Ectodermal cell (in vitro differentiated cells): Measurements from ENCODE around the gene DYDC1.
"Not testable (repeated sequence)": the region's sequence is repeated elsewhere in the genome, so short reads cannot be mapped to it uniquely, and the experiment has no call there.

ENCODE experiments used
- H3K27ac ChIP-seq: 2 replicates; pipeline ENCODE4 v1.7.0; 2013; ENCODE audit warnings: mild to moderate bottlenecking, low read depth, low read length; ENCODE audit not compliant: insufficient read depth, poor library complexity, severe bottlenecking
- H3K27me3 ChIP-seq: 2 replicates; pipeline ENCODE4 v1.7.0; 2013; ENCODE audit warnings: mild to moderate bottlenecking, low read length; ENCODE audit not compliant: insufficient read depth, control insufficient read depth, poor library complexity, severe bottlenecking
- H3K36me3 ChIP-seq: one replicate; pipeline ENCODE4 v1.7.0; 2013; ENCODE audit warnings: low read length; ENCODE audit not compliant: control insufficient read depth, insufficient read depth
- H3K4me1 ChIP-seq: one replicate; pipeline ENCODE4 v1.7.0; 2013; ENCODE audit warnings: low read length; ENCODE audit not compliant: control insufficient read depth, insufficient read depth
- H3K4me3 ChIP-seq: 2 replicates; pipeline ENCODE4 v1.7.0; 2013; ENCODE audit warnings: low read depth, low read length, control low read depth; ENCODE audit not compliant: insufficient read depth
- H3K9me3 ChIP-seq: 2 replicates; pipeline ENCODE4 v1.7.0; 2013; ENCODE audit warnings: mild to moderate bottlenecking, low read length, moderate library complexity; ENCODE audit not compliant: control insufficient read depth
- WGBS, 2 experiments: methylation state at CpG; one replicate each; pipeline ENCODE4 v1.1.7; 2013; ENCODE audit warnings: missing lambda C conversion rate in 2 of 2; 5-methylcytosine and 5-hydroxymethylcytosine counted together

The DYDC1 gene

DNA sequence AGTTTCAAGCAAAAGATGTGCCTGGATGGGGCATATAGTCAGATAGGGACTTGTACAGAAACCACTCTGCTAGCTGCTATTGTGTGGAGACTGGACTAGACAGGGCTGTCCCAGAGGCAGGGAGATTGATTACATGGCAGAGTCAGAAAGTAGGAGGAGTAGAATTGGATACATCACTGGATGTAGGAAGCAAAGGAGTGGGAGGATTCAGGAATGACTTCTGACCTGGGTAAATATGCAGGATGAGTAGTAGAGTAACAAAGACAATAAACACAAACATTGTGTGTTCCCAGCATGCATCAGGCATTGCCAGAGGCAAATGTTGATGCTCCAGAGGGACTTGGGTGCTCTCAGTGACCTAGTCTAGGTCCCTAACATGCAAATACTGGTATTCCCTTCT is 36.2 kb downstream of the DYDC1 start:
- Histone ChIP-seq H3K9me3 (no peaks in the 10 kb centered on the region), H3K36me3 (no peaks in the 10 kb centered on the region), H3K27me3 (no peaks in the 10 kb centered on the region), H3K4me1 (no peaks in the 10 kb centered on the region), H3K27ac (no peak overlapping the region), H3K4me3 (no peak overlapping the region)

DNA sequence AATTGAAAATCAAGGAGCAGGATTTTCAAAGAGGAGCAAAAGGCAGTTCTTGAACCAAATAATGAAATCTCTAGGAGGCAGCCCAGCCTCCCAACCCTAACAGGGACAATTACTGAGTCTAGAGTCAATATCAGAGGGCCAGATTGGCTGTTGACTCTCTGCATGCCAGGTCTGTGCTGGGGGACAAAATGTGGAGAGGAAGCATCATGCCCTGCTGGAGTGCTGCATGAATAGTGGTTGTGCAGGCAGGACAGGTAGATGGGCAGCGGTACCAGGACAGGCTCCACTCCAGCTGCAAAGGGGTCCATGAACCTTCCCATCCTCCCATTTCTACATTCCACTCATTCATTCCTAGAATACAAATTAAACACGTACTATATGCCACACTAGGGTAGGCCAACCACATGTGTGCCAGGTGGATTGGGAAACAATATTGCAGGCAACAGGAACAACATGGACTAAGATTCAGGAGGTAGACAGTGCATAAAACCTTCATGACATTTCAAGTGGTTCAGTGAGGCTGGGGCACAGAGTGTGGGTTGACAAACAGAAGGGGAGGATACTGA is 36.7 kb downstream of the DYDC1 start:
- Histone ChIP-seq H3K36me3 (no peaks in the 10 kb centered on the region), H3K27ac (no peak overlapping the region), H3K9me3 (no peaks in the 10 kb centered on the region), H3K27me3 (no peaks in the 10 kb centered on the region), H3K4me1 (no peaks in the 10 kb centered on the region), H3K4me3 (no peak overlapping the region)
- WGBS, 2 experiments: 90 to 91% methylated on average over 2 of the region's 2 CpGs

DNA sequence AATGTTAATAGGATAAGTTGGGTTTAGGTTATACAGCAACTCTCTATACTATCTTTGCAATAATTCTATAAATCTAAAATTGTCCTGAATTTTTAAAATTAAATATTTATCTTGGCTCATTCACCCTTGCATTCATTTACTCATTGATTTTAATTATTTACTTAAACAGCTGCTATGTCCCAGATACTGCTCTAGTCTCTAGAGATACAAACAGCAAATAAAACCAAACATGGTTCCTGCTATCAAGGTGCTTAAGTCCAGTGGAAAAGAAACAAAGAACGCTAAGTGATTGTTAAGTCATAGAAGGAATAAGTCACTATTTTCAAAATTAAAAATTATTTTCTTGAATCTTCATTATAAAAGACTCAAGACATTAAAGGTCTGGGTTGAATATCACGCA is 37.2 kb downstream of the DYDC1 start:
- 95 to 100% methylated on average over 1 to 2 of the region's 2 CpGs for WGBS, 2 experiments
- Histone ChIP-seq H3K36me3 (no peaks in the 10 kb centered on the region), H3K27ac (no peak overlapping the region), H3K4me3 (no peak overlapping the region), H3K27me3 (no peaks in the 10 kb centered on the region), H3K4me1 (no peaks in the 10 kb centered on the region), H3K9me3 (no peaks in the 10 kb centered on the region)

DNA sequence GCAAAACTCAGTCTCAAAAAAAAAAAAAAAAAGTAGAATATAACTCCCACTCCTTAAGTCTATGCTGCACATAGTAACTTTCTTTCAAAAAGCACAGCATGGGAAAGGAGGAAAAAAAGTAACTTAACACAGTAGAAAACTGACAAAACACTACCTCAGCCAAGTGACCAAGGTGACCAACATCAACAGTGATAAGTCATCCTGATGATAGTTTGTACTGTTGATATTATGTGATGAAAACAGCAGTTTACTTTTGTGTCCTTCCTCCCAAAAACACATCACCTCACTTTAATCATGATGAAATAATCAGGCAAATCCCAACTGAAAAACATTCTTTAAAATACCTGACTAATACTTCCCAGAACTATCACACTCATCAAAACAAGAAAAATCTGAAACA is 37.8 kb downstream of the DYDC1 start:
- Histone ChIP-seq H3K27me3 (no peaks in the 10 kb centered on the region), H3K36me3 (no peaks in the 10 kb centered on the region), H3K27ac (no peak overlapping the region), H3K4me1 (no peaks in the 10 kb centered on the region), H3K4me3 (no peak overlapping the region), H3K9me3 (no peaks in the 10 kb centered on the region)

DNA sequence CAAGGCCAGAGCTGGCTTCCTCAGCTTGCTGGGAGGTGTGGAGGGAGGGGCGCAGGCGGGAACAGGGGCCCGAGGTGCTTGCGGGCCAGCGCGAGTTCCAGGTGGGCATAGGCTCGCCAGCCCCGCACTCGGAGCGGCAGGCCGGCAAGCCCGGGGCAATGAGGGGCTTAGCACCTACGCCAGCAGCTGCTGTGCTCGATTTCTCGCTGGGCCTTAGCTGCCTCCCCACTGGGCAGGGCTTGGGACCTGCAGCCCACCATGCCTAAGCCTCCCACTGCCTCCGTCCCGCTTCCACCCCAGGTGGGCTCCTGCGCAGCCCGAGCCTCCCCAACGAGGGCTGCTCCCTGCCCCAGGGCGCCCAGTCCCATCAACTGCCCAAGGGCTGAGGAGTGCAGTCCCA is 41.2 kb downstream of the DYDC1 start:
- H3K4me3 ChIP-seq: no peak overlapping the region
- no peaks in the 10 kb centered on the region for H3K27me3 ChIP-seq
- no peak overlapping the region for H3K27ac ChIP-seq
- WGBS, 2 experiments: 95 to 96% methylated on average over 21 of the region's 21 CpGs
- no peaks in the 10 kb centered on the region for H3K4me1 ChIP-seq
- no peaks in the 10 kb centered on the region for H3K36me3 ChIP-seq
- H3K9me3 ChIP-seq: no peaks in the 10 kb centered on the region

DNA sequence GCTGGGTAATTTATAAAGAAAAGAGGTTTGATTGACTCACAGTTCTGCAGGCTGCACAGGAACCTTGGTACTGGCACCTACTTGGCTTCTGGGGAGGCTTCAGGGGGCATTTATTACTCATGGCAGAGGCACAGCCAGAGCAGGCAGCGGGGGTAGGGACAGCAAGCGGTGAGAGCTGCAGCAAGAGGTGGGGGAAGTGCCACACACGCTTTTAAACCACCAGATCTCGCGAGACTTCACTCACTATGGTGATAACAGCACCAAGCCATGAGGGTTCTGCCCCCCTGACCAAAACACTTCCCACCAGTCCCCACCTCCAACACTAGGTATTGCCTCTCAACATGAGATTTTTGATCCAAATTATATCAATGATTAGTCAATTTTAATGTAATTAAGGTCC is 43.0 kb downstream of the DYDC1 start:
- Histone ChIP-seq H3K27ac (no peak overlapping the region), H3K27me3 (no peaks in the 10 kb centered on the region), H3K4me1 (no peaks in the 10 kb centered on the region), H3K4me3 (no peak overlapping the region), H3K36me3 (no peaks in the 10 kb centered on the region), H3K9me3 (no peaks in the 10 kb centered on the region)
- WGBS, 2 experiments: 89 to 93% methylated on average over 5 of the region's 5 CpGs

DNA sequence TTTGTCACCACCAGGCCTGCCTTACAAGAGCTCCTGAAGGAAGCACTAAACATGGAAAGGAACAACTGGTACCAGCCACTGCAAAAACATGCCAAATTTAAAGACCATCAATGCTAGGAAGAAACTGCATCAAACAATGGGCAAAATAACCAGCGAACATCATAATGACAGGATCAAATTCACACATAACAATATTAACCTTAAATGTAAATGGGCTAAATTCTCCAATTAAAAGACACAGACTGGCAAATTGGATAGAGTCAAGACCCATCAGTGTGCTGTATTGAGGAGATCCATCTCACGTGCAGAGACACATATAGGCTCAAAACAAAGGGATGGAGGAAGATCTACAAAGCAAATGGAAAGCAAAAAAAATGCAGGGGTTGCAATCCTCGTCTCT is 50.6 kb downstream of the DYDC1 start:
- not testable (repeated sequence) for H3K4me1 ChIP-seq, H3K27ac ChIP-seq, H3K4me3 ChIP-seq, H3K36me3 ChIP-seq, H3K9me3 ChIP-seq, H3K27me3 ChIP-seq
- 81 to 87% methylated on average over 3 of the region's 3 CpGs for WGBS, 2 experiments

DNA sequence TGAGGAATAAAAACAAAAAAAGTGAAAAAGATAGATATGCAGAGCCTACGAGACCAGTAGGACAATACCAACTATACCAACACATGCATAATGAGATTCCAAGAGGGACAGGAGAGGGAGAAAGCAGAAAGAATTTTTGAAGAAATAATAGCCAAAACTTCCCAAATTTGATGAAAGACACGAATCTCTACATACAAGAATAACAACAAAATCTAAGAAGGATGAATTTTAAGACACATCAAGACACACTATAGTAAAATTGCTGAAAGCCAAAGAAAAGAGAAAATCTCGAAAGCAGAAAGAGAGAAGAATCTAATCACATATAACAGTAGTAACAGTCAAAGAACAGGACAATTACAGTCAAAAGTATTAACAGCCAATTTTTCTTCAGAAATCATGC is 59.6 kb downstream of the DYDC1 start:
- 100% methylated on average over 1 of the region's 3 CpGs; no CpG with 5 or more reads in 1 of the 2 experiments for WGBS, 2 experiments

DNA sequence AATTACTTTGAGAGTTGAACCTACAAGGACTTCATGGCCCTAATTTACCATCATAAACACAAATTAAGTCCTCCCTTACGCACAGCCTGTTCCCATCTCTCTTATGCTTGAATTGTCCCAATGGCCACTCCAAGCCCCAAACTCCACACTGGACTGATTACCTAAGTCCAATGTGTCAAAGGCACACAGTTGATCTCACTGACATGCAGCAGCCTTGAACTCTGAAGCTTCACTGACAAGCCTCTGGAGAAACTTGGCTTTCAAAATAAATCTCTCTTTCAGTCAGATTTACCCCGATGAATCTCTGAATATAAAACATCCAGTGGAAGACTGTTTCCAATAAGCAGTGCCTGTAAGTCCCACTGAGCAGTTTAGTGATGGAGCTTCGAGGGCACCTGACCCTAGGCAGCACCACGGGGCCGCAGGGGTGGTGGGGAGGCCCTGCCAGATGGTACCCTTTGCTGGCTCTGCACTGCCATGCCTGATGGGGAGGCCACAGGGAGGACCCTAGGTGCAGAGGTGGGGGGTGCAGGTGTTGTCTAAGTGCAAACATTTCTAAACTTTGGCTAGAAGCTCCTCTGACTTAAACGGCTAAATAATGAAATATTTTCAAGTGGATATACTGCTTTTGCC is 63.8 kb downstream of the DYDC1 start:
- H3K36me3 ChIP-seq: no peaks in the 10 kb centered on the region
- WGBS, 2 experiments: 96 to 99% methylated on average over 6 of the region's 6 CpGs
- H3K27me3 ChIP-seq: no peaks in the 10 kb centered on the region
- H3K9me3 ChIP-seq: no peaks in the 10 kb centered on the region
- H3K4me1 ChIP-seq: no peaks in the 10 kb centered on the region
- no peak overlapping the region for H3K27ac ChIP-seq
- no peak overlapping the region for H3K4me3 ChIP-seq

More for the DNA sequence above, 59.6 kb downstream of the DYDC1 start:
- H3K27ac ChIP-seq: no peak overlapping the region
- no peaks in the 10 kb centered on the region for H3K36me3 ChIP-seq
- H3K9me3 ChIP-seq: no peaks in the 10 kb centered on the region
- no peaks in the 10 kb centered on the region for H3K27me3 ChIP-seq
- H3K4me3 ChIP-seq: no peak overlapping the region
- no peaks in the 10 kb centered on the region for H3K4me1 ChIP-seq

DNA sequence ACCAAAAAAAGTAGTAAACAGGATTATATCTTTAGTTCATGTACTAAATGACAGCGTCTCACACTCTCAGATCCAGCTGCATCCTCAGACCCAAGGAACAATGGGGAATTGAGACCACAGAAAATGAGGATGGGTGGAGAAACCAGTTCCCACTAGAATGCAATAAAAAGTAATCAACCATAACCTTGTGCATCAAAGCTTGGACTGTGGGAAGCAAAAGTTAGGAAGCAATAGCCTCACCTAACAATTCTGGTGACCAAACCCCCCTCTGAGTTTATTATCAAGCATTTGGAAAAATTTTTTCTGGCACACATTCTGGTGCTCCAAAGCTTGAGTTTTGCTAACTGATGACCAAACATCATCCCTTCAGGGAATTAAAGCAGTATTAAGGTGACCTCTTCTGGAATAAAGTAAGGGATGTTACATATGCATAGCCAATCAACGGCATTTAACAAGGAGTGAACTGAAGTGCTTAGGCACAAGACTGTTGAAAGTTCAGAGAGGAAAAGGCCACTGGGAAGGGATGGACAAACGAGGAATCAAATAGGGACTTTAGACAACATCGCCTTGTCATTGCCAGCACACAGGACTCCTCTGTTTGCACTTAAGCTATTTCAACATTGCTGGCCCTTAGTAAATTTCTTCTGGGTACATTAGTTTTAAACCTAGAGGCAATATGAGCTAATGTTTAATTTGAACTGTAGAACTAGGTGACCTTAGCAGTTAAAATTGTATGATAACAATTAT is 65.9 kb downstream of the DYDC1 start:
- Histone ChIP-seq H3K27ac (no peak overlapping the region), H3K4me3 (no peak overlapping the region), H3K9me3 (no peaks in the 10 kb centered on the region), H3K27me3 (no peaks in the 10 kb centered on the region), H3K36me3 (no peaks in the 10 kb centered on the region), H3K4me1 (no peaks in the 10 kb centered on the region)
- WGBS, 2 experiments: 96% methylated on average over 4 of the region's 4 CpGs
